SU-DHL-6 (cell line): ENCODE results near the gene MYPN.
"Not testable (repeated sequence)": the region's sequence is repeated elsewhere in the genome, so short reads cannot be mapped to it uniquely, and the experiment has no call there.

ENCODE experiments used
- H2AFZ ChIP-seq: fragments of 200-600 bp; sonication (generic); 2 replicates; pipeline ENCODE4 v1.6.1; 2014; ENCODE audit warnings: low read depth, mild to moderate bottlenecking, moderate library complexity, mixed read lengths, antibody characterized with exemption, low read length; ENCODE audit not compliant: severe bottlenecking
- H3F3A ChIP-seq: fragments of 200-600 bp; shearing (Covaris generic); 2 replicates; pipeline ENCODE4 v1.6.0; 2016; ENCODE audit warnings: antibody characterized with exemption, mild to moderate bottlenecking; ENCODE audit not compliant: insufficient read depth
- H3K27ac ChIP-seq: fragments of 200-600 bp; sonication (generic); 2 replicates; pipeline ENCODE4 v1.5.1; 2016; ENCODE audit warnings: low read depth, mild to moderate bottlenecking, low read length, moderate library complexity, mixed read lengths
- H3K27me3 ChIP-seq: fragments of 200-600 bp; sonication (generic), shearing (Covaris generic); 2 replicates; pipeline ENCODE4 v1.6.0; 2014; ENCODE audit warnings: mild to moderate bottlenecking, low read length
- H3K36me3 ChIP-seq: fragments of 200-600 bp; sonication (generic); 2 replicates; pipeline ENCODE4 v1.6.1; 2014; ENCODE audit warnings: mild to moderate bottlenecking, low read length, mixed read lengths
- H3K4me2 ChIP-seq: fragments of 300-600, 200-600 bp; shearing (Covaris generic), sonication (generic); 2 replicates; pipeline ENCODE4 v1.6.0; 2014; ENCODE audit warnings: low read length, low read depth, mild to moderate bottlenecking; ENCODE audit not compliant: poor library complexity, severe bottlenecking
- H3K4me3 ChIP-seq: fragments of 200-600 bp; sonication (generic); 2 replicates; pipeline ENCODE4 v1.5.1; 2014; ENCODE audit warnings: antibody characterized with exemption, low read length, mild to moderate bottlenecking, mixed read lengths; ENCODE audit not compliant: insufficient read depth, poor library complexity, severe bottlenecking
- H3K79me2 ChIP-seq: fragments of 200-600 bp; sonication (generic); 2 replicates; pipeline ENCODE4 v1.6.1; 2014; ENCODE audit warnings: mild to moderate bottlenecking, low read length, moderate library complexity; ENCODE audit not compliant: insufficient read depth
- H3K9ac ChIP-seq: fragments of 200-600 bp; sonication (generic); 2 replicates; pipeline ENCODE4 v1.7.0; 2014; ENCODE audit warnings: mild to moderate bottlenecking, low read length
- H3K9me2 ChIP-seq: fragments of 200-600 bp; sonication (generic); replicated peaks from 2 replicates; pipeline ENCODE4 v1.6.1; 2014; ENCODE audit warnings: low read length; ENCODE audit not compliant: insufficient read depth
- H3K9me3 ChIP-seq: fragments of 200-600 bp; sonication (generic); 2 replicates; pipeline ENCODE4 v1.6.1; 2014; ENCODE audit warnings: low read length, mixed read lengths; ENCODE audit not compliant: insufficient read depth
- H4K20me1 ChIP-seq: fragments of 200-600 bp; sonication (generic); 2 replicates; pipeline ENCODE4 v1.6.1; 2014; ENCODE audit warnings: low read depth, mild to moderate bottlenecking, antibody characterized with exemption, low read length, moderate library complexity, mixed read lengths
- CTCF ChIP-seq: fragments of 200-600 bp; sonication (generic); IDR thresholded peaks from one replicate; pipeline ENCODE4 v1.5.1; 2017; ENCODE audit warnings: antibody characterized with exemption, mild to moderate bottlenecking, low read length, moderate library complexity; ENCODE audit not compliant: insufficient read depth, poor library complexity, severe bottlenecking
- EZH2phosphoT487 ChIP-seq: fragments of 200-600 bp; sonication (generic), shearing (Covaris generic); conservative IDR thresholded peaks from 2 replicates; pipeline ENCODE4 v1.6.1; 2018; ENCODE audit warnings: mild to moderate bottlenecking, antibody characterized with exemption, low read length, moderate library complexity, mixed read lengths

The MYPN gene

DNA sequence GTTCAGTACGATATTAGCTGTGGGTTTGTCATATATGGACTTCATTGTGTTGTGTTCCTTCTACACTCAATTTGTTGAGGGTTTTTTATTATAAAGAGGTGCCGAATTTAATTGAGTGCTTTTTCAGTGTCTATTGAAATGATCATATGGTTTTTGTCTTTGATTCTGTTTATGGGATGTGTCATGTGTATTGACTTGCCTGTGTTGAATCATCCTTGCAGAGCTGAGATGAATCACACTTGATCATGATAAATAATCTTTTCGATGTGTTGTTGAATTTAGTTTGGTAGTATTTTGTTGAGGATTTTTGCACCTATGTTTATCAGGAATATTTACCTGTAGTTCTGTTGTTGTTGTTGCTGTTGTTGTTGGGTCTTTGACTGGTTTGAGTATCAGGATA, 82.8 kb downstream of the MYPN start:
- no peaks in the 10 kb centered on the region for H3K36me3 ChIP-seq
- TF ChIP-seq CTCF: no peak
- no peak for TF ChIP-seq EZH2phosphoT487
- H3K4me2 ChIP-seq: no peak overlapping the region
- no peak overlapping the region for H3K4me3 ChIP-seq
- no peaks in the 10 kb centered on the region for H3K9me2 ChIP-seq
- H4K20me1 ChIP-seq: no peaks in the 10 kb centered on the region
- no peak overlapping the region for H3K9ac ChIP-seq
- no peak overlapping the region for H2AFZ ChIP-seq
- H3K79me2 ChIP-seq: no peaks in the 10 kb centered on the region
- no peaks in the 10 kb centered on the region for H3F3A ChIP-seq
- H3K9me3 ChIP-seq: no peaks in the 10 kb centered on the region
- no peak overlapping the region for H3K27ac ChIP-seq
- H3K27me3 ChIP-seq: no peaks in the 10 kb centered on the region

GRCh38 chr10:68194290-68194689, 85.0 kb downstream of the MYPN start:
- H3K36me3 ChIP-seq: no peaks in the 10 kb centered on the region

GRCh38 chr10:68195776-68196175, 86.5 kb downstream of the MYPN start:
- H3K36me3 ChIP-seq, H3F3A ChIP-seq, H2AFZ ChIP-seq, H3K9me2 ChIP-seq, H3K27me3 ChIP-seq, H3K9ac ChIP-seq, H3K4me3 ChIP-seq, H3K79me2 ChIP-seq, H4K20me1 ChIP-seq, H3K27ac ChIP-seq, H3K4me2 ChIP-seq, H3K9me3 ChIP-seq: not testable (repeated sequence)

More at GRCh38 chr10:68194290-68194689, 85.0 kb downstream of the MYPN start:
- Histone ChIP-seq H3K9me2 (no peaks in the 10 kb centered on the region), H3K9ac (no peak overlapping the region), H3K4me2 (no peak overlapping the region), H3K4me3 (no peak overlapping the region), H3K79me2 (no peaks in the 10 kb centered on the region), H2AFZ (no peak overlapping the region), H3K9me3 (no peaks in the 10 kb centered on the region), H4K20me1 (no peaks in the 10 kb centered on the region), H3K27ac (no peak overlapping the region), H3K27me3 (no peaks in the 10 kb centered on the region), H3F3A (no peaks in the 10 kb centered on the region)
- TF ChIP-seq CTCF: no peak
- no peak for TF ChIP-seq EZH2phosphoT487

GRCh38 chr10:68196701-68197100, 87.4 kb downstream of the MYPN start:
- Histone ChIP-seq H3K79me2 (no peaks in the 10 kb centered on the region), H3K9me3 (no peaks in the 10 kb centered on the region), H3K4me3 (no peak overlapping the region), H3K9ac (no peak overlapping the region), H2AFZ (no peak overlapping the region), H3K27ac (no peak overlapping the region), H3K27me3 (no peaks in the 10 kb centered on the region), H3K4me2 (no peak overlapping the region), H3K9me2 (no peaks in the 10 kb centered on the region), H4K20me1 (no peaks in the 10 kb centered on the region), H3F3A (no peaks in the 10 kb centered on the region), H3K36me3 (no peaks in the 10 kb centered on the region)
- TF ChIP-seq EZH2phosphoT487: no peak
- no peak for TF ChIP-seq CTCF
